Measurements from ENCODE around the gene CLRN2. TPM values are rescaled to one million over a fixed set of nuclear protein-coding genes. Genes with fewer than 3 reads are reported as not detected.
"Not testable (repeated sequence)": the region's sequence is repeated elsewhere in the genome, so short reads cannot be mapped to it uniquely, and the experiment has no call there.

Gene CLRN2
- polyA plus RNA-seq, 10 donors = not detected

DNA sequence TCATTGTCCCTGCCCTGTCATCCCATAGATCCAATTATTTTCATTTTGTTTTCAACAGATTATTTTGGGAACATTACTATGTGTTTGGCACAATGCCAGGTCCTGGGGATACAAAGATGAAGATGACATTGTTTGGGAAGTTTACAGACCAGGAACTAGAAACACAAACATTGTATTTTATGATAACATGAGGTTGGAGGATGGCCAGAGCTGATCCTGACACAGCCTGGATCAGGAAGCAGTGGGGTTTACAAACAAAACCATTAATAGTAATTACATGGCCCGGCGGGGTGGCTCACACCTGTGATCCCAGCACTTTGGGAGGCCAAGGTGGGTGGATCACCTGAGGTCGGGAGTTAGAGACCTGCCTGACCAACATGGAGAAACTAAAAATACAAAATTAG is 29.9 kb downstream of the CLRN2 start:
- DNase-seq = no peak

- DNase-seq = no peak
Observed at GRCh38 chr4:17545374-17546140, 30.6 kb downstream of the CLRN2 start.

GRCh38 chr4:17546222-17546621 is 31.3 kb downstream of the CLRN2 start:
- DNase-seq = no peak

- DNase-seq = no peak
Observed at GRCh38 chr4:17546678-17547077, 31.7 kb downstream of the CLRN2 start.

GRCh38 chr4:17550549-17550948 is 35.6 kb downstream of the CLRN2 start:
- DNase-seq = no peak

DNA sequence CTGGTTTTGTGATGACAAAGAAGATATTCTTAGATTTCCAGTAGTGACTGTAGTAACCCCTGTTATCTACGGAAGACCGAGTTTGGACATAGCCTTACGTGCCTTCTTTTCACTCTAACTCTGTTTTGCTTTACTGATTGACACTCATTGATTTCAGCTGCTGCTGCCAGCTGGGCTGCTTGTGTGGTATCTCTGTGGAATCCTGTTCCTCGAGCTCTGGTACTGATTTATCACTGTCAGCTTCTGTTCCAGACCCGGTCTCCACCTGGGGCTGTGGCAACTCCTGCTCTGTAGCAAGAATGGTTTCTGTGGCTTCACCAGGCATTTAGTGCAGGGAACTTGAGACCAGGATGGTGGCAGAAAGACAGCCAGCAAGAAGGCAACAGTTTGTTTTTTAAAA is 37.5 kb downstream of the CLRN2 start:
- DNase-seq = no peak

DNA sequence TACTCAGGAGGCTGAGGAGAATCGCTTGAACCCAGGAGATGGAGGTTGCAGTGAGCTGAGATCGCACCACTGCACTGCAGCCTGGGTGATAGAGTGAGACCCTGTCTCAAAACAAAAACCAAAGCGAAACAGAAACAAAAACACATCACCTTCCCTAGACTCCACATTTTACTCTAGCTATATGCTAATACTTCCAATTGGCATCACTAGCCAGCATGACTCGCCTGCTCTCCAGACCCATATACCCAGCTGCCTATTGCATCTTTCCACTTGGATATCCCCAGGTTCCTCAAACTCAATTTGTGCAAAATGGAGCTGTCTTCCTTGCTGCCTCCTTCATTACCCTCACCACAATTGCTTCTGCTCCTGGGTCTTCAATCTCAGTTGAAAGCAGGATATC is 39.6 kb downstream of the CLRN2 start:
- DNase-seq = no peak

DNA sequence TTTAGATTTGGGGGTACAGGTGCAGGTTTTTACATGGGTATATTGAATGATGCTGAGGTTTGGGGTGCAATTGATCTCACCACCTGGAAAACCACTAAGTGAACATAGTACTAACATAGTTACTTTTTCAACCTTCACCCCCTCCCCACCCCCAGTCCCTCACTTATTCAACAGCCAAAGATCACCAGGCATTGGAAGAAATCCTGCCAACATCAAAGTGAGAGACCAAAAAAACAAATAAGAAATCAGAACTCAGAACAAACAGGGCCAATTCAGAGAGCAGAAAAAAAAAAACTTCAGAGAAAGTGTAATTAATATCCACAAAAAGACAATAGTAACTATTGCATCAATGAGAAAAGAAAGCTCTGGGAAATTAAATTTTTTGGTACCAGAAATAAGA is 41.5 kb downstream of the CLRN2 start:
- no peak for DNase-seq

DNA sequence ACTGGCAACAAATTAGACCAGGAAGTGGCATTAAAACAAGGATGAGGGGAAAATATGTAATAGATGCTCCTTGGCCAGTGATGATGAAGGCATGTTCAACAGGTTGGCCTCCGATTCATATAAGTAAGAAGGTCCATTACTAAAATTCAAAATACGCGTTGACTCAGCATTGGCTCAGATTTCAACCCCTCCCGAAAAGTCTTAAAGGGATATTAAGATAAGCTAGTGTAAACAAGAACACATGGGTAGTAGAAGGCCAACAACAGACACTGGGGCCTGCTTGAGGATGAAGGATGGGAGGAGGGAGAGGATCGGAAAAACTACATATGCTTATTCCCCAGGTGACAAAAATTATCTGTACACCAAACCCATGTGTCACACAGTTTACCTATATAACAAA is 42.9 kb downstream of the CLRN2 start:
- no peak for DNase-seq

GRCh38 chr4:17558941-17559708 is 44.2 kb downstream of the CLRN2 start:
- DNase-seq = no peak

DNA sequence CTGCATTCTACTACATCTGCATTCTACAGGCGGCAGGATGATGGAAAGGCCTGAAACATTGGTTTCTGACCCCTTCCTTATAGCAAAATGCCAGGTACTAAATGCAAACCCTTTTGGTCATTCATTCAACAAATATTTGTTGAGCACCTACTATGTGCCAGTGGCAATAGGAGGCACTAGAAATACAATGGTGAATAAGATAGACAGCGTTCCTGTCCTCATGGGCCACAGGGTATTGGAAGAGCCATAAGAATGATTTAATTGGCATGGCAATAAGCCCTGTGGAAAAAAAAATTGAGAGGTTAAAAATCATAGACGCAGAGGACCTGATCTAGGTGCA is 44.7 kb downstream of the CLRN2 start:
- DNase-seq = no peak

- DNase-seq = no peak
Observed at GRCh38 chr4:17560065-17560673, 45.2 kb downstream of the CLRN2 start.

GRCh38 chr4:17561195-17561909 is 46.4 kb downstream of the CLRN2 start:
- no peak for DNase-seq

- no peak for DNase-seq
Observed at GRCh38 chr4:17562157-17562556, 47.2 kb downstream of the CLRN2 start.

GRCh38 chr4:17565846-17566245 is 50.9 kb downstream of the CLRN2 start:
- no peak for DNase-seq

DNA sequence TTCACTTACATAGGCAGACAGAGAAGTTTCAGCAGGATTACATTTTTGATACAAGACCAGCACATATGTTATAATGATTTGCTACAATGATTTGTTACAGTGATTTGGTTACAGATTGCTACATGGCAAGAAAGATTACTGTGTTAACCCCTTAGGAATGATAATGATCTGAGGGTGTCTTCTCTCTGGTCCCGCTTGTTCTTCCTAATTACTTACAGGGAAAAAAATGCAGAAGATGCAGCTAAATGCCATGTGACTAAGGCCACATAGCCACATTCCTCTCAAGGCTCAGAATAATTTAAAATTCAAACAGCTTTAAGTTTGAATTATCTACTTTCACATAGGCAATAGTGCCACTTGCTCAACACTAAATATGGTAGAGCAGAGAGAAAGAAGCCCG is 52.3 kb downstream of the CLRN2 start:
- peak in 2 of 3 donors; percentile 13 to 57 for DNase-seq

DNA sequence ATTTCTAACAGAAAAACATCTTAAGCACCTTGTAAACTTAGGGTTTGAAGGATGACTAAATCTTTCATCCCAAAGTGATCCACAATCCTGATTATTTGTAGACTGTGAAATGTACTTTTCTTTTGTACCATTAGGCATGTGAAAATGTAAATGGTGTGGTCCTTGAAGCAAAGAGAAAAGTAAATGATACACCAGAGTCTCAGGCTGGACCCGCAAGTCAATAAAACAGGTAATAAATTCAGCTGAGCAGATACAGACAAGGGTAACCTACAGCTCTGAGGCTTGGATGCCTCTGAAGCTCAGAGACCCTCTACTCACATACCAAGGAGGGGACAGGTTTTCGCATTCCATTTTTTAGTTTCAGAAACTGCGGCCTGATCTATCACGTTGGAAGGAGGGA is 59.2 kb downstream of the CLRN2 start:
- DNase-seq = no peak

GRCh38 chr4:17575177-17575576 is 60.2 kb downstream of the CLRN2 start:
- DNase-seq = not testable (repeated sequence)
